ENCODE data around the gene TMEM214. TPM values are rescaled to one million over a fixed set of nuclear protein-coding genes. Genes with fewer than 3 reads are reported as not detected.

Gene TMEM214
- total and polyA plus RNA-seq, 4 experiments from 2014 or later = 25.6 to 99.8 (median 65.9) TPM

GRCh38 chr2:27025861-27026851 is 6.6 kb upstream of the TMEM214 start:
- ChIA-PET CTCF (ENCODE audit: partially characterized antibody) (no interaction called here), POLR2A (ENCODE audit: partially characterized antibody) (no interaction called here)
- peaks cover 3 to 20% of the 10 kb centered on the region in 2 donors for H3K36me3 Mint-ChIP-seq
- Histone ChIP-seq H3K4me3 (ENCODE audit: low read length in 2 of 2) (no peak overlapping the region), H3K27me3 (ENCODE audit: insufficient read depth, low read length) (no peaks in the 10 kb centered on the region), H3K4me1 (ENCODE audit: insufficient read depth, low read length) (no peaks in the 10 kb centered on the region), H3K9me3 (ENCODE audit: control insufficient read depth in 1 of 2, low read length in 2 of 2) (no peaks in the 10 kb centered on the region), H3K36me3 (ENCODE audit: insufficient read depth, low read length) (peaks cover 6% of the 10 kb centered on the region), H3K27ac (ENCODE audit: low read depth, low read length) (no peak overlapping the region)
- no peaks in the 10 kb centered on the region for H3K27me3 Mint-ChIP-seq
- H3K27ac Mint-ChIP-seq = peak overlapping the region in 1 of 7 donors; percentile 27
- DNase-seq = no peak
- no peak overlapping the region for H3K4me3 Mint-ChIP-seq
- intact Hi-C loops (cut with micrococcal nuclease) = no loop called here
- H3K4me1 Mint-ChIP-seq = peaks cover 2 to 17% (median 12%) of the 10 kb centered on the region in 4 donors
- H3K9me3 Mint-ChIP-seq = no peaks in the 10 kb centered on the region

GRCh38 chr2:27027211-27027651 is 5.5 kb upstream of the TMEM214 start:
- H3K36me3 Mint-ChIP-seq = peaks cover 3 to 20% of the 10 kb centered on the region in 2 donors
- H3K4me3 ChIP-seq (ENCODE audit: low read length in 2 of 2) = no peak overlapping the region
- no peaks in the 10 kb centered on the region for H3K27me3 ChIP-seq (ENCODE audit: insufficient read depth, low read length)
- H3K36me3 ChIP-seq (ENCODE audit: insufficient read depth, low read length) = peaks cover 6% of the 10 kb centered on the region
- H3K4me3 Mint-ChIP-seq = no peak overlapping the region
- ChIA-PET CTCF (ENCODE audit: partially characterized antibody) (no interaction called here), POLR2A (ENCODE audit: partially characterized antibody) (no interaction called here)
- intact Hi-C loops (cut with micrococcal nuclease) = no loop called here
- no peaks in the 10 kb centered on the region for H3K9me3 ChIP-seq (ENCODE audit: control insufficient read depth in 1 of 2, low read length in 2 of 2)
- peaks cover 4 to 24% (median 17%) of the 10 kb centered on the region in 4 donors for H3K4me1 Mint-ChIP-seq
- H3K27ac Mint-ChIP-seq = no peak overlapping the region
- no peak overlapping the region for H3K27ac ChIP-seq (ENCODE audit: low read depth, low read length)
- no peaks in the 10 kb centered on the region for H3K9me3 Mint-ChIP-seq
- H3K27me3 Mint-ChIP-seq = no peaks in the 10 kb centered on the region
- H3K4me1 ChIP-seq (ENCODE audit: insufficient read depth, low read length) = peaks cover 7% of the 10 kb centered on the region
- DNase-seq = no peak

- Histone ChIP-seq H3K27ac (ENCODE audit: low read depth, low read length) (no peak overlapping the region), H3K36me3 (ENCODE audit: insufficient read depth, low read length) (no peaks in the 10 kb centered on the region), H3K4me1 (ENCODE audit: insufficient read depth, low read length) (peaks cover 17% of the 10 kb centered on the region), H3K4me3 (ENCODE audit: low read length in 2 of 2) (no peak overlapping the region), H3K9me3 (ENCODE audit: control insufficient read depth in 1 of 2, low read length in 2 of 2) (no peaks in the 10 kb centered on the region), H3K27me3 (ENCODE audit: insufficient read depth, low read length) (no peaks in the 10 kb centered on the region)
- DNase-seq = no peak
- POLR2A ChIA-PET (ENCODE audit: partially characterized antibody) = interaction anchor here (2.1 to 6.8 kb wide), 2 partner anchors 17 to 22 kb away, joined by 4 to 72 read pairs; partner anchors contain the start of gene AGBL5
- Mint-ChIP-seq H3K9me3 (no peaks in the 10 kb centered on the region), H3K27me3 (no peaks in the 10 kb centered on the region), H3K4me1 (peaks cover 13 to 38% (median 29%) of the 10 kb centered on the region in 4 donors), H3K27ac (no peak overlapping the region), H3K36me3 (peaks cover 0 to 27% of the 10 kb centered on the region in 2 donors), H3K4me3 (peak overlapping the region in 1 of 8 donors; percentile 31)
- intact Hi-C loops (cut with micrococcal nuclease) = no loop called here
- CTCF ChIA-PET (ENCODE audit: partially characterized antibody) = no interaction called here
Measured at GRCh38 chr2:27029051-27029450, 3.7 kb upstream of the TMEM214 start.

GRCh38 chr2:27033253-27033852 is 588 bp downstream of the TMEM214 start:
- Histone ChIP-seq H3K27ac (ENCODE audit: low read depth, low read length) (peak overlapping the region; percentile 77), H3K9me3 (ENCODE audit: control insufficient read depth in 1 of 2, low read length in 2 of 2) (no peaks in the 10 kb centered on the region), H3K4me3 (ENCODE audit: low read length in 2 of 2) (peak overlapping the region; percentile 94 to 95), H3K27me3 (ENCODE audit: insufficient read depth, low read length) (no peaks in the 10 kb centered on the region), H3K4me1 (ENCODE audit: insufficient read depth, low read length) (peaks cover 28% of the 10 kb centered on the region), H3K36me3 (ENCODE audit: insufficient read depth, low read length) (peaks cover 35% of the 10 kb centered on the region)
- Mint-ChIP-seq H3K4me1 (peaks cover 19 to 49% (median 36%) of the 10 kb centered on the region in 4 donors), H3K4me3 (peak overlapping the region; percentile 89 to 96 (median 95)), H3K27me3 (no peaks in the 10 kb centered on the region), H3K9me3 (no peaks in the 10 kb centered on the region), H3K36me3 (peaks cover 6 to 50% of the 10 kb centered on the region in 2 donors), H3K27ac (peak overlapping the region; percentile 5 to 96 (median 95))
- intact Hi-C loops (cut with micrococcal nuclease) = loop anchor here (2.0 to 5.0 kb wide), 2 partner anchors 37 to 61 kb away; partner anchors contain the start of genes MAPRE3 and OST4
- DNase-seq = no peak
- CTCF ChIA-PET (ENCODE audit: partially characterized antibody) = interaction anchor here (1.4 to 2.4 kb wide), 2 partner anchors 17 to 54 kb away, joined by 4 to 11 read pairs; no protein-coding TSS in a partner anchor
- POLR2A ChIA-PET (ENCODE audit: partially characterized antibody) = interaction anchor here (1.0 to 6.8 kb wide), 9 partner anchors 12 to 54 kb away, joined by 3 to 72 read pairs (median 5); partner anchors contain the start of genes AGBL5, KHK and OST4

GRCh38 chr2:27038012-27038411 is 5.2 kb downstream of the TMEM214 start:
- ChIA-PET CTCF (ENCODE audit: partially characterized antibody) (no interaction called here), POLR2A (ENCODE audit: partially characterized antibody) (interaction anchor here (0.6 to 4.5 kb wide), 2 partner anchors 13 to 172 kb away, joined by 3 to 37 read pairs; partner anchors contain the start of gene AGBL5)
- H3K4me1 Mint-ChIP-seq = peaks cover 14 to 21% (median 17%) of the 10 kb centered on the region in 4 donors
- no peak overlapping the region for H3K27ac ChIP-seq (ENCODE audit: low read depth, low read length)
- H3K36me3 Mint-ChIP-seq = peaks cover 18 to 78% of the 10 kb centered on the region in 2 donors
- H3K27me3 ChIP-seq (ENCODE audit: insufficient read depth, low read length) = no peaks in the 10 kb centered on the region
- DNase-seq = no peak
- no peaks in the 10 kb centered on the region for H3K9me3 ChIP-seq (ENCODE audit: control insufficient read depth in 1 of 2, low read length in 2 of 2)
- H3K4me3 Mint-ChIP-seq = no peak overlapping the region
- H3K27me3 Mint-ChIP-seq = no peaks in the 10 kb centered on the region
- H3K9me3 Mint-ChIP-seq = no peaks in the 10 kb centered on the region
- H3K4me3 ChIP-seq (ENCODE audit: low read length in 2 of 2) = no peak overlapping the region
- peaks cover 64% of the 10 kb centered on the region for H3K36me3 ChIP-seq (ENCODE audit: insufficient read depth, low read length)
- peaks cover 21% of the 10 kb centered on the region for H3K4me1 ChIP-seq (ENCODE audit: insufficient read depth, low read length)
- intact Hi-C loops (cut with micrococcal nuclease) = no loop called here
- peak overlapping the region in 1 of 7 donors; percentile 32 for H3K27ac Mint-ChIP-seq

GRCh38 chr2:27038631-27039339 is 6.0 kb downstream of the TMEM214 start:
- peaks cover 18 to 71% of the 10 kb centered on the region in 2 donors for H3K36me3 Mint-ChIP-seq
- Histone ChIP-seq H3K4me1 (ENCODE audit: insufficient read depth, low read length) (peaks cover 14% of the 10 kb centered on the region), H3K36me3 (ENCODE audit: insufficient read depth, low read length) (peaks cover 64% of the 10 kb centered on the region), H3K27ac (ENCODE audit: low read depth, low read length) (no peak overlapping the region), H3K4me3 (ENCODE audit: low read length in 2 of 2) (no peak overlapping the region), H3K27me3 (ENCODE audit: insufficient read depth, low read length) (no peaks in the 10 kb centered on the region), H3K9me3 (ENCODE audit: control insufficient read depth in 1 of 2, low read length in 2 of 2) (no peaks in the 10 kb centered on the region)
- H3K9me3 Mint-ChIP-seq = no peaks in the 10 kb centered on the region
- no peak for DNase-seq
- H3K4me1 Mint-ChIP-seq = peaks cover 8 to 14% (median 11%) of the 10 kb centered on the region in 4 donors
- H3K27me3 Mint-ChIP-seq = no peaks in the 10 kb centered on the region
- intact Hi-C loops (cut with micrococcal nuclease) = no loop called here
- peak overlapping the region in 1 of 7 donors; percentile 18 for H3K27ac Mint-ChIP-seq
- no peak overlapping the region for H3K4me3 Mint-ChIP-seq
- POLR2A ChIA-PET (ENCODE audit: partially characterized antibody) = interaction anchor here (1.0 to 4.5 kb wide), 2 partner anchors 12 to 32 kb away, joined by 3 to 37 read pairs; partner anchors contain the start of gene AGBL5
- CTCF ChIA-PET (ENCODE audit: partially characterized antibody) = interaction anchor here (1.0 to 1.5 kb wide), 2 partner anchors 11 to 12 kb away, joined by 3 to 4 read pairs; partner anchors contain the start of gene AGBL5
